ENCODE measurements around the gene GH2. TPM values are rescaled to one million over a fixed set of nuclear protein-coding genes. Genes with fewer than 3 reads are reported as not detected.
A peak's percentile ranks its signal among the peaks of the same experiment; 100 is the strongest.

The GH2 gene
- total RNA-seq, 2 donors from 2014 or later: not detected

GRCh38 chr17:63842540-63843386 lies 39.0 kb downstream of the GH2 start, which contains the start of gene SMARCD2:
TSS of gene SMARCD2 (minus strand) at chr17:63842685. CDS start at chr17:63842674, 11 bp downstream.
- Histone ChIP-seq H3K36me3 (no peaks in the 10 kb centered on the region), H3K4me1 (peaks cover 3 to 46% of the 10 kb centered on the region in 2 donors)
- no peak for TF ChIP-seq CTCF (IDR thresholded peaks at IDR 0.05)

DNA sequence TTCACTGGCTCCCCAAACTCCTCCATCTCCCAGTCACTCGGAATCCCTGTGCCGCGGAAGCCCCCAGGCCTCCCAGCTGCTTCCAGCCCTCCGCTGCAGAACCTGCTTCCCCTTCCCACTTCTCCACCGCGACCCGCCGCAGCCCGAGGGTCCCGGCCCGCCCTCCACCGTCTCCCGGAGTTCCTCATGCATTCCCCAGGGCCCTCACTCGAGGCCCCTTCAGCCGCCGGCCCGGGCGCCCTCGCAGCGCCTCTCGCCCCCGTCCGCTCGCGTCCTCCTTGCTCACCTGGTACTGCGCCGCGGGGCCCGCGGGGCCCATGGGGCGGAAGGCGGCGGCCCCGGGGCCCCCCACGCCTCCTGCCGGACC lies 39.6 kb downstream of the GH2 start:
- no peak for DNase-seq (ENCODE audit: low spot score)
- Histone ChIP-seq H3K4me1 (peaks cover 3 to 52% of the 10 kb centered on the region in 2 donors), H3K36me3 (peaks cover 3% of the 10 kb centered on the region), H3K9me3 (no peaks in the 10 kb centered on the region), H3K27ac (peak overlapping the region; percentile 90 to 95), H3K4me3 (peak overlapping the region; percentile 81 to 84), H3K27me3 (no peaks in the 10 kb centered on the region)
- no peak for TF ChIP-seq CTCF (IDR thresholded peaks at IDR 0.05)

More at GRCh38 chr17:63842540-63843386, 39.0 kb downstream of the GH2 start, which contains the start of gene SMARCD2:
- Histone ChIP-seq H3K4me3 (peak within 1 kb of the TSS; percentile 81 to 84), H3K9me3 (no peaks in the 10 kb centered on the region), H3K27me3 (no peaks in the 10 kb centered on the region), H3K27ac (peak within 1 kb of the TSS; percentile 90 to 95)
- peak; percentile 97 for DNase-seq (ENCODE audit: low spot score)

DNA sequence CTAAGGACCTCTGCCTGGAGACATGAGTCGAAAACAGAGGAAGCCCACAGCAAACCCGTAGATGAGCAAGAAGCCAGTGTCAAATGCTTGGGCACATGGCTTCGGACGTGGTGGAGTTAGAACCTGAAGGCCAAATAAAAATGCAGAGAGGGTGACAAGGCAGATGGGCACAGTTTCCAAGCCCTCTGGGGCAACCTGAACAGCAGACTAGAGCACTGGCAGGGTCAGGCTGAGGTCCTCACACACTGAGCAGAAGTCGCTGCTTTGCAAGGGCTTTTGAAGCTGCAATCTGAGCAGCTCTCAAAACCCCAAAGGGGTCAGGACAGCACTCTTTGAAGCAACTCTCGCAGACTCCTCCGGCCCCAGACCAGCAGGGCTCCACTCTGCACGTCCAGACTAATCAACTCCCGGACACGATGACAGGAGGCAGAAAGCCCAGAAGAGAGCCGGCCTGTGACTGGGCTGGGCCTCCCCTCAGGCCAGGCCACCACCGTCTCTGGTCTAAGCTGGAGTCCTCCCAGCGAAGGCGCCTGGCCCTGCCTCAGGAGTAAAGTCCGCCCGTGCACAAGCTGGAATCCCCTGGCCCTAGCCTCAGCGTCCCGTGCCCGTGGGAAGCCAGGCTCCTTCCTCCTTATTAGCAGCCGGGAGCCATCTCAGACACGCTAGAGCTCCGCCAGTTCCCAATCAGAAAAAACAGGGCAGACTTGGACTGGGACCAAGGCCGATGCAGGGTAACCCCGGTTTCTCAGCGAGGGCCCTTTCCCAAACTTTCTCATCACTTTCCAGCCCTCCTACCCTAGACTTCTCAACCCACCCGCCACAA lies 40.2 kb downstream of the GH2 start:
- Histone ChIP-seq H3K4me1 (peaks cover 3 to 57% of the 10 kb centered on the region in 2 donors), H3K27ac (peak overlapping the region; percentile 90 to 95), H3K9me3 (no peaks in the 10 kb centered on the region), H3K27me3 (no peaks in the 10 kb centered on the region), H3K36me3 (peaks cover 9% of the 10 kb centered on the region), H3K4me3 (peak overlapping the region; percentile 81 to 84)
- no peak for TF ChIP-seq CTCF (IDR thresholded peaks at IDR 0.05)
- peak; percentile 80 for DNase-seq (ENCODE audit: low spot score)

GRCh38 chr17:63840591-63841349 lies 41.0 kb downstream of the GH2 start:
- Histone ChIP-seq H3K27me3 (no peaks in the 10 kb centered on the region), H3K4me1 (peaks cover 3 to 57% of the 10 kb centered on the region in 2 donors), H3K27ac (peak overlapping the region; percentile 90 to 95), H3K36me3 (peaks cover 17% of the 10 kb centered on the region), H3K9me3 (no peaks in the 10 kb centered on the region), H3K4me3 (peak overlapping the region; percentile 81 to 84)
- DNase-seq (ENCODE audit: low spot score): no peak
- no peak for TF ChIP-seq CTCF (IDR thresholded peaks at IDR 0.05)

DNA sequence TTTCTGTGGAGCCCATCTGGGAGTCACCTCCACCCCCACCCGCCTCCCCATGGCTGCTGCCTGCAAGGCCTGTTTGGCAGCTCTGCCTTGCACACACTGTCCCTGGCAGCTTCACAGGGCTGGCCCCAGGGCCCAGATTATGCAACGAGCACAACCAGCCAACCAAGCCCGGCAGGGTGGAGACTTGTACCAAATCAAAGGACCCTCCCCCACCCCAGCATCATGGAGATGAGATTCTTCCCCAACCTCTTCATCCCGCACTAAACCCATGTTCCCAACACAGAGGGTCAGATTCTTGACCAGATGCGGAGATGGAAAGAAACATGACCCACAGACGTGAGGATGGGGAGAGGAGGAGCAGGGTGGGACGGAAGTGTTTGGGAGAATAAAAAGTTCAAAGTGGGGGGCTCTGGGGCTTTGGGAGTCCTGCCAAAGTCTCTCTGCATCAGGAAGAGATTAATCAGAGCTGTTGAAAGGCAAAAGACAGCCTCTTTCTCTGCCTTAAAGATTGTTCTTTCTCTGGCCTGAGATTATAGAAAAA lies 43.0 kb downstream of the GH2 start:
- H3K4me1 ChIP-seq: peaks cover 3 to 66% of the 10 kb centered on the region in 2 donors
- H3K27me3 ChIP-seq: no peaks in the 10 kb centered on the region
- peak overlapping the region in 1 of 2 donors; percentile 25 for H3K4me3 ChIP-seq
- peak; percentile 96 for DNase-seq (ENCODE audit: low spot score)
- H3K27ac ChIP-seq: peak overlapping the region; percentile 90 to 95
- peaks cover 35% of the 10 kb centered on the region for H3K36me3 ChIP-seq
- no peaks in the 10 kb centered on the region for H3K9me3 ChIP-seq
- no peak for TF ChIP-seq CTCF (IDR thresholded peaks at IDR 0.05)

Measured in right atrium auricular region (tissue), 2 donors.